Measurements from ENCODE around the gene CCDC158. TPM values are rescaled to one million over a fixed set of nuclear protein-coding genes. Genes with fewer than 3 reads are reported as not detected.

CCDC158 gene
- total and polyA plus RNA-seq, 2 of the 4 experiments (the other 2 are of a cell fraction), result not detected

GRCh38 chr4:76282941-76283689, 137.8 kb downstream of the CCDC158 start:
- Histone ChIP-seq H3K9ac (ENCODE audit: low read depth, low read length) (no peak overlapping the region), H2BK5ac (ENCODE audit: low read depth, low read length, poor library complexity, severe bottlenecking) (no peak overlapping the region), H3K14ac (replicated peaks; ENCODE audit: low read depth, low read length) (no peak overlapping the region), H4K91ac (ENCODE audit: insufficient read depth, low read depth, low read length) (no peak overlapping the region), H2AK5ac (ENCODE audit: low read depth, low read length) (no peak overlapping the region), H2AK9ac (replicated peaks; ENCODE audit: low read depth, low read length, poor library complexity) (no peak overlapping the region), H3K36me3 (ENCODE audit: control insufficient read depth, insufficient read depth, low read length) (no peaks in the 10 kb centered on the region), H3K79me1 (ENCODE audit: low read depth in 1 of 2, low read length in 2 of 2) (no peaks in the 10 kb centered on the region), H2BK15ac (ENCODE audit: low read depth, low read length) (no peak overlapping the region), H3K4me2 (ENCODE audit: low read depth, low read length) (no peak overlapping the region), H3K23ac (ENCODE audit: low read depth, low read length) (no peak overlapping the region), H4K20me1 (ENCODE audit: insufficient read depth, low read length) (no peaks in the 10 kb centered on the region), H4K5ac (ENCODE audit: low read depth, low read length) (no peak overlapping the region), H3K56ac (ENCODE audit: extremely low read depth, insufficient read depth, low read length) (no peak overlapping the region), H2BK20ac (ENCODE audit: low read depth, low read length) (no peak overlapping the region), H3K4ac (ENCODE audit: low read depth, low read length) (no peak overlapping the region), H3K18ac (ENCODE audit: low read depth, low read length) (no peak overlapping the region), H2BK120ac (ENCODE audit: low read depth, low read length) (no peak overlapping the region), H3K4me1 (ENCODE audit: control insufficient read depth, insufficient read depth, low read length) (no peaks in the 10 kb centered on the region), H3K27me3 (ENCODE audit: control insufficient read depth, insufficient read depth, low read length) (peaks cover 15% of the 10 kb centered on the region), H3K27ac (ENCODE audit: insufficient read depth, low read length) (no peak overlapping the region), H4K8ac (ENCODE audit: low read depth in 2 of 2, low read length in 2 of 2) (no peak overlapping the region), H3K4me3 (ENCODE audit: insufficient read depth, low read depth, low read length) (no peak overlapping the region), H3K9me3 (ENCODE audit: control insufficient read depth, insufficient read depth, low read length) (no peaks in the 10 kb centered on the region), H2AFZ (replicated peaks; ENCODE audit: low read length, poor library complexity) (no peak overlapping the region), H3K9me1 (ENCODE audit: insufficient read depth, low read length) (peaks cover 2% of the 10 kb centered on the region; the same call in 1 of the 2 replicates)
- no TSS peak for BruUV-seq (replicated peaks)
- WGBS, 2 experiments (ENCODE audit: extremely low coverage in 2 of 2, insufficient read length in 1 of 2), result no CpG with 5 or more reads among the region's 6 CpGs
- no peak for TF ChIP-seq BHLHE40 (IDR thresholded peaks at IDR 0.05; ENCODE audit: low read depth, low read length)
- TF ChIP-seq MXI1 (IDR thresholded peaks at IDR 0.05; ENCODE audit: borderline replicate concordance, low read depth, low read length), result no peak
- TF ChIP-seq FOS (IDR thresholded peaks at IDR 0.05; ENCODE audit: low read depth, low read length), result no peak
- TF ChIP-seq SMC3 (IDR thresholded peaks at IDR 0.05; ENCODE audit: low read depth, low read length), result no peak
- TF ChIP-seq RCOR1 (IDR thresholded peaks at IDR 0.05; ENCODE audit: insufficient replicate concordance, low read length), result no peak
- no peak for TF ChIP-seq CEBPB (IDR thresholded peaks at IDR 0.05; ENCODE audit: low read depth, low read length)
- no peak for TF ChIP-seq MAFK (IDR thresholded peaks at IDR 0.05; ENCODE audit: low read depth, low read length)
- TF ChIP-seq USF2 (IDR thresholded peaks at IDR 0.05; ENCODE audit: low read depth, low read length), result no peak
- TF ChIP-seq CHD1 (IDR thresholded peaks at IDR 0.05; ENCODE audit: low read depth, low read length), result no peak
- TF ChIP-seq ELK1 (IDR thresholded peaks at IDR 0.05; ENCODE audit: borderline replicate concordance, low read depth, low read length), result no peak
- no peak for TF ChIP-seq RFX5 (IDR thresholded peaks at IDR 0.05; ENCODE audit: low read depth, low read length)
- no peak for TF ChIP-seq POLR2A (IDR thresholded peaks at IDR 0.05; ENCODE audit: low read depth, low read length)
- no peak for TF ChIP-seq NFE2L2 (IDR thresholded peaks at IDR 0.05; ENCODE audit: low read depth, low read length)
- no peak for TF ChIP-seq MAZ (IDR thresholded peaks at IDR 0.05; ENCODE audit: borderline replicate concordance, low read depth, low read length)
- no peak for TF ChIP-seq CTCF (conservative IDR thresholded peaks at IDR 0.05; ENCODE audit: low read depth, low read length)
- TF ChIP-seq RAD21 (IDR thresholded peaks at IDR 0.05; ENCODE audit: low read length), result no peak
- in situ Hi-C loops (cut with MboI; ENCODE audit: low sequenced_read_pairs) (no loop called here), dilution Hi-C loops (cut with HindIII; ENCODE audit: low sequenced_read_pairs, unreplicated experiment) (no loop called here), intact Hi-C loops (cut with micrococcal nuclease) (no loop called here)
- ChIA-PET CTCF (no interaction called here), POLR2A (ENCODE audit: unreplicated experiment) (no interaction called here)
- ATAC-seq (ENCODE audit: low read depth), result no peak
- DNase-seq, result no peak
